Right atrium auricular region (tissue), 2 donors: ENCODE measurements around the gene OR2T5. TPM values are rescaled to one million over a fixed set of nuclear protein-coding genes. Genes with fewer than 3 reads are reported as not detected.
"Not testable (repeated sequence)": the region's sequence is repeated elsewhere in the genome, so short reads cannot be mapped to it uniquely, and the experiment has no call there.

ENCODE experiments used
- DNase-seq: peaks from one replicate; pipeline ENCODE4 v3.0.0-alpha.2; 2019; ENCODE audit warnings: low spot score
- H3K27ac ChIP-seq, 2 donors: fragments of 200-600 bp; sonication (generic); 1 replicate in 1 of 2; 2 replicates in 1 of 2; pipeline ENCODE4 v1.5.1; 2016 to 2019
- H3K27me3 ChIP-seq, 2 donors: fragments of 200-600 bp; sonication (generic); one replicate each; pipeline versions ENCODE4 v1.5.1 to v1.6.0; 2017 to 2019
- H3K36me3 ChIP-seq: fragments of 200-600 bp; sonication (generic); one replicate; pipeline ENCODE4 v1.5.1; 2016
- H3K4me1 ChIP-seq, 2 donors: fragments of 200-600 bp; sonication (generic); one replicate each; pipeline versions ENCODE4 v1.5.1 to v1.6.0; 2017 to 2019
- H3K4me3 ChIP-seq, 2 donors: fragments of 200-600 bp; sonication (generic); 1 replicate in 1 of 2; 2 replicates in 1 of 2; pipeline ENCODE4 v1.5.1; 2017 to 2019; ENCODE audit warnings: mild to moderate bottlenecking in 1 of 2, moderate library complexity in 1 of 2
- H3K9me3 ChIP-seq, 2 donors: fragments of 200-600 bp; sonication (generic); one replicate each; pipeline ENCODE4 v1.5.1; 2019
- total RNA-seq, 2 donors: library from RNA; depleted of rRNA; stranded (reverse); fragments of >200 nt; gene quantifications; one replicate each; pipeline ENCODE4 v1.1.0, GENCODE V29; 2016

The OR2T5 gene, protein sequence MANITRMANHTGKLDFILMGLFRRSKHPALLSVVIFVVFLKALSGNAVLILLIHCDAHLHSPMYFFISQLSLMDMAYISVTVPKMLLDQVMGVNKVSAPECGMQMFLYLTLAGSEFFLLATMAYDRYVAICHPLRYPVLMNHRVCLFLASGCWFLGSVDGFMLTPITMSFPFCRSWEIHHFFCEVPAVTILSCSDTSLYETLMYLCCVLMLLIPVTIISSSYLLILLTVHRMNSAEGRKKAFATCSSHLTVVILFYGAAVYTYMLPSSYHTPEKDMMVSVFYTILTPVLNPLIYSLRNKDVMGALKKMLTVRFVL
- not detected for total RNA-seq

GRCh38 chr1:248488289-248488688 is at the start of gene OR2T5:
OR2T5 (plus strand) TSS chr1:248488589; CDS start chr1:248488589, 0 bp downstream.
- not testable (repeated sequence) for H3K4me1 ChIP-seq, H3K36me3 ChIP-seq, H3K27me3 ChIP-seq, H3K9me3 ChIP-seq, DNase-seq, H3K4me3 ChIP-seq, H3K27ac ChIP-seq

DNA sequence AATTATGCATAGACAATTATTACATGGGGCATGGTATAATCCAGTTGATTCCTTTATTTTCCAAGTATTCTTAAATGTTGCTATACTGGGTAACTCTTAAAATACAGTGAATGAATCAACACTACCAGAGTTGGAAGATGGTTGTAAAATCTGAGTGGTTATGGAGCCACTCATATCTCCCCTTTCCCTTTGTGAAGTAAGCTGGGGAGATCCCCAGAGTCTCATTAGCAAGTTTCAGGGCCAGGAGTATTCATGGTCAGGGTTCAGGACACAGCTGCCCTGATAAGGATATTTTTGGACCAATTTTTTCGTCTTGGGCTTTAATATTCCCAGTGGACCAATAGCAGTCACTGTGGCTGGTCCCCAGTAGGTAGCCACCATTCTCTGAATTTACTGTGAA is 49.7 kb upstream of the OR2T5 start:
- not testable (repeated sequence) for H3K27me3 ChIP-seq, H3K9me3 ChIP-seq, H3K4me3 ChIP-seq, H3K27ac ChIP-seq, H3K4me1 ChIP-seq, DNase-seq, H3K36me3 ChIP-seq

DNA sequence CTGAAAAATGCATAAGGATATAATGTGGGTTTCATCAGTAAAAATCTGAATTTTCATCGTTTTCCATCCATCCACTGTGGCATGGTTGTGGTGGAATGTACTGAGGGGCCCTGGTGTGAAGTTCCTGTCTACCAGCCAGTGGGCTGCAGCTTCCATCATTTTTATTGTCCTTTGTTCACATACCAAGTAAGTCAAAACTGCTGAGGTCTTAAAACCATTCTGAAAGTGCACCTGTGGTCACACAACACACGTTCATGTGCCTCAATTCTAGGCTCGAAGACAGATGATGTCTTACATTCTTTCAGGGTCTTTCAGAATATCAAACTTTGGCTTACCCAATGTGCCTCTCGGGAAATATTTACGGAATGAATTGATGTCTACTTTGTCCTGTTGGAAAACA is 49.1 kb upstream of the OR2T5 start:
- not testable (repeated sequence) for H3K4me3 ChIP-seq, H3K9me3 ChIP-seq, H3K27ac ChIP-seq, DNase-seq, H3K36me3 ChIP-seq, H3K4me1 ChIP-seq, H3K27me3 ChIP-seq

GRCh38 chr1:248442500-248443277 is 45.7 kb upstream of the OR2T5 start:
- H3K4me3 ChIP-seq, H3K27ac ChIP-seq, H3K4me1 ChIP-seq, H3K36me3 ChIP-seq, DNase-seq, H3K27me3 ChIP-seq, H3K9me3 ChIP-seq: not testable (repeated sequence)

GRCh38 chr1:248444603-248445002 is 43.8 kb upstream of the OR2T5 start:
- not testable (repeated sequence) for H3K36me3 ChIP-seq, H3K27ac ChIP-seq, H3K4me1 ChIP-seq, DNase-seq, H3K4me3 ChIP-seq, H3K27me3 ChIP-seq, H3K9me3 ChIP-seq

DNA sequence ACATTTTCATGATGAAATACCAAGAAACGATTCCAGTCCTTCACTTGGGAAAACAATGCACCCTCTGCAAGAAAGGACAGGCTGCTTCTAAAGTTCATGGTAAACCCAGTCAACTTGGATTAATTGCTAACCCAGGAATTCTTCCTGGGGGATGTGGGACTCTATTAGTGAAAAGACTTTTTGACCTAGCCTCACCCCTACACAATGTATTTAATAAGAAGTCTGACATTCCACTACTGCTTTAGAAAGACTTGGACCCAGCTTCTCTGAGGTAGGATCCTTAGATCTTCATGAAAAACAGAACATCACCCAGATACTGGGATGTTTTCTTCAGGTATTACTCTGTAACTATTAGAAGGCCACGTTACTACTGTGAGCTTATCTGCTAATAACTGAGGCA is 43.0 kb upstream of the OR2T5 start, which contains the start of gene OR2T2:
TSS of gene OR2T2 (plus strand) at position 239 of the 400 bp plus-strand sequence. CDS start 7,161 bp downstream, outside the sequence.
- H3K4me3 ChIP-seq, DNase-seq, H3K4me1 ChIP-seq, H3K36me3 ChIP-seq, H3K27ac ChIP-seq, H3K27me3 ChIP-seq, H3K9me3 ChIP-seq: not testable (repeated sequence)

- not testable (repeated sequence) for H3K27me3 ChIP-seq, H3K9me3 ChIP-seq, H3K27ac ChIP-seq, H3K36me3 ChIP-seq, DNase-seq, H3K4me1 ChIP-seq, H3K4me3 ChIP-seq
Observed at GRCh38 chr1:248448409-248449074, 39.8 kb upstream of the OR2T5 start.

DNA sequence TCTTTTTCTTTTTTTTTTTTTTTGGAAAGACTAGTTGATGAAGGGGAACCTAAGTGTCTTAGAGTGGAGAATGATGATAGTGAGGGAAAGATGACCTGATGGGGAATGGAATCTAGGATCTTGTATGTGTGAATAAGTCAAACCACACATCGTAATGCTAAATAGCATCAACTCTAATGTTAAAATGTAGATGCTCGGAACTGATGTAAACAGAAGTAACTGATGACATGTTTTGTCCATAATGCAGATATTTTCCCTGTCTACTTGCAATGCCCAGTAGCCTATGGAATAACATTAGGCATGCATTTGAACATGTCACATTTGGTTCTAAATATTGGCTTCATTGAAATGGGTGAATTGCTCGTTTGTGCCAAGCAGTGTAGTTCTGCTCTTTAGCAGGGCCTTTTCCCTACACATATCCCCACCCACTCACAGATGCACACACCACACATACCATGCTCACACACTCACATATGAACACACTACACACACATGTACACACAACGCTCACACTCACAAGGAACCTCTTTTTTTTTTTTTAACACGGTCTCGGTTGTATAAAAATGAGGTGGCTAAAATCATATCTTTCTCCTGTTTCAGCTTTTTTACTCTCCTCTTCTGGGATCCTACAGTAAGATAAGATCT is 38.4 kb upstream of the OR2T5 start:
- H3K27me3 ChIP-seq, H3K4me3 ChIP-seq, H3K9me3 ChIP-seq, DNase-seq, H3K36me3 ChIP-seq, H3K4me1 ChIP-seq, H3K27ac ChIP-seq: not testable (repeated sequence)

DNA sequence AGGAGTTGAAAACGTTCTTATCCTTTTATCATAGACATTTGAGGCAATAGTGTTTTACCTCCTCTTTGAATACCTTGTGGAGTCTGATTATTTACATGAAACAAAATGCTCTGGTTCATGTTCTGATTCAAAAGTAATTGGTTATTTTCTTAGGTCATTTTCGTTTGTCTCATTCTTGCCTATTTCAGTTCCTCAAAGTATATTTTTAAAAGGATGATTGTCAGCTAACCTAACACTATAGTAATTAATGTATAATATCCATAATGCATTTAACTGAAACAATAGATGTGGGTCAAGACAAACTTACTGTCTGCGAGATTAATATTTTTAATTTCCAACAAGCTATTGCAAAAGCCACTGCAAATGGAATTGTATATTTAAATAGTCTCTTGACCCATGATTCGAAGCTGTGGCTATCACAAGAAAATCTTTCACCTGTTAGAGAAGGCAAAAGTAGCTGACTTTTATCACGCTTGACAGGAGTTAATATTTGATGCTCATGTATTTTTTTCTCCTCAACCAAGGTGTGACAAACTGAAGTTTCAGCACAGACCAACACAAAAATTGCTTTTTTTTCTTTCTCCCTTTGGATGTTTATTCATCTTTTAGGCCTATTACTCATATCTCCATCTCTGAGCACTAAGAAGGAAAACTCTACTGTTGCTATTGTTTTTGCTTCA is 37.8 kb upstream of the OR2T5 start:
- H3K4me1 ChIP-seq, result not testable (repeated sequence)

GRCh38 chr1:248453619-248454018 is 34.8 kb upstream of the OR2T5 start:
- not testable (repeated sequence) for H3K4me3 ChIP-seq, H3K4me1 ChIP-seq, DNase-seq, H3K36me3 ChIP-seq, H3K9me3 ChIP-seq, H3K27me3 ChIP-seq, H3K27ac ChIP-seq

More for the DNA sequence above, 37.8 kb upstream of the OR2T5 start:
- not testable (repeated sequence) for H3K27ac ChIP-seq, DNase-seq, H3K9me3 ChIP-seq, H3K36me3 ChIP-seq, H3K4me3 ChIP-seq, H3K27me3 ChIP-seq

DNA sequence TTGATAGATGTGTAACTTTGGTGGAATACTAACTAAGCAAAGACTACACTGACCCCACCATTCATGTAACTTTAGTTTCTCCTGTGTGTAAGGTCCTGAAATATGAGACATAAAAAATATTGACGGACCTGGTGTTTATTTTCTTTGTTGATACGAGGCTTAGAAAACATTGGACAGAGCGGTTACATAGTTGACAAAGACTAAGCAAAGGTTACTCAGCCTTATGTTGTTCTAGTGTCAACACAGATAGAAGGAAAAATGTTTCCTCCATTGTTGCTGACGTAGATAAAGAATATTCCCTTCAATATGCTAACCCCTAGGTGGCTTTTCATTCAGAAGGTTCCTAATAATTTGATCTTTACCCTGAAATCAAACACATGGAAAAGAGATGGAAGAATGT is 33.3 kb upstream of the OR2T5 start:
- H3K27ac ChIP-seq, DNase-seq, H3K4me3 ChIP-seq, H3K27me3 ChIP-seq, H3K36me3 ChIP-seq, H3K9me3 ChIP-seq, H3K4me1 ChIP-seq: not testable (repeated sequence)

DNA sequence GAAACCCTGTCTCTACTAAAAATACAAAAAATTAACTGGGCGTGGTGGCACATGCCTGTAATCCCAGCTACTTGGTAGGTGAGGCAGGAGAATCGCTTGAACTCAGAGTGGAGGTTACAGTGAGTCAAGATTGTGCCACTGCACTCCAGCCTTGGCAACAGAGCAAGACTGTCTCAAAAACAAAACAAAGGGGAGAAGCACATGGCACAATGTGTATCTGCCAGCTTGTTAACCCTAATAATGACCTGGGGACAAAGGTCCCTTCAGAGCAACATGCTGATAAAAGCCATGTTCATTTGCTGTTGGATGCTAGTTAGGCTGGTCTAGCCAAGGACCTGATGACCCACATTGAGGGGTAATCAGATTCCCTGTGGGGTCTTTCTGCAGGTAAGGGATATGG is 31.8 kb upstream of the OR2T5 start:
- H3K36me3 ChIP-seq, H3K4me3 ChIP-seq, H3K27me3 ChIP-seq, H3K4me1 ChIP-seq, H3K9me3 ChIP-seq, H3K27ac ChIP-seq, DNase-seq: not testable (repeated sequence)

DNA sequence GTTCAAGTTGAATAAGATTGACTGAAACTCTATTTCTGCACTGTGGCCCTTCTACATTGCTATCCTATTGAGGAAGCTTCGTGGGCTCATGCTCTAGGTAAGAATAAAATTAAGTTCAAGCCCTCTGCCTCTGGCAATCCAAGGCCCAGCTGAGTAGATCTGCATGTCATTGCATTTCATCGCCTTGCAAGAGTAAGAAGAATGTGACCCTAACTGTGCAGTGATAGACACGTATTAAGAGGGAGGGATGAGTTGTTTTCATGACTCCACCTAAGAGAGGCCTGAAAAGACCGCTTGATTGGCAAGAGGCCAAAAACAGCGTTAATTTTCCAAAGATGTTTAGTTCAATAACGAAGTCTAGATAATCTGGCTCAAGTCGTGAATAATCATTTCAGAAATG is 29.3 kb upstream of the OR2T5 start:
- H3K36me3 ChIP-seq, H3K9me3 ChIP-seq, DNase-seq, H3K27ac ChIP-seq, H3K4me1 ChIP-seq, H3K4me3 ChIP-seq, H3K27me3 ChIP-seq: not testable (repeated sequence)
